Mesothelial cell of epicardium (in vitro differentiated cells): ENCODE measurements around the gene EGFLAM. TPM values are rescaled to one million over a fixed set of nuclear protein-coding genes. Genes with fewer than 3 reads are reported as not detected.
"Not testable (repeated sequence)": the region's sequence is repeated elsewhere in the genome, so short reads cannot be mapped to it uniquely, and the experiment has no call there.

Experiments used
- DNase-seq, 2 experiments: peaks; one replicate each; pipeline ENCODE4 v3.0.0; 2021; ENCODE audit warnings: low spot score in 2 of 2; ENCODE audit not compliant: unreplicated experiment in 2 of 2
- H3K27ac Mint-ChIP-seq: 2 replicates; pipeline ENCODE4 v1.8.0; 2021; ENCODE audit warnings: mixed read lengths
- H3K27me3 Mint-ChIP-seq: 2 replicates; pipeline ENCODE4 v1.8.0; 2021; ENCODE audit warnings: low read depth, mixed read lengths
- H3K36me3 Mint-ChIP-seq: 2 replicates; pipeline ENCODE4 v1.8.0; 2021; ENCODE audit warnings: mixed read lengths
- H3K4me1 Mint-ChIP-seq: 2 replicates; pipeline ENCODE4 v1.8.0; 2021; ENCODE audit warnings: mixed read lengths
- H3K4me3 Mint-ChIP-seq: 2 replicates; pipeline ENCODE4 v1.8.0; 2021; ENCODE audit warnings: mild to moderate bottlenecking, moderate library complexity, mixed read lengths
- H3K9me3 Mint-ChIP-seq: 2 replicates; pipeline ENCODE4 v1.8.0; 2021; ENCODE audit warnings: mixed read lengths
- total RNA-seq: library from RNA; stranded (reverse); gene quantifications from 3 replicates; pipeline ENCODE4 v1.2.1, GENCODE V29; 2021
- TF ChIP-seq, protein P1 (sequence below): fragments of 200-600 bp; sonication (generic); IDR thresholded peaks from one replicate; pipeline ENCODE4 v1.5.0; 2021; ENCODE audit warnings: antibody characterized with exemption; ENCODE audit not compliant: unreplicated experiment

The EGFLAM gene
- total RNA-seq, 1 donor from 2014 or later: 6.8 TPM

DNA sequence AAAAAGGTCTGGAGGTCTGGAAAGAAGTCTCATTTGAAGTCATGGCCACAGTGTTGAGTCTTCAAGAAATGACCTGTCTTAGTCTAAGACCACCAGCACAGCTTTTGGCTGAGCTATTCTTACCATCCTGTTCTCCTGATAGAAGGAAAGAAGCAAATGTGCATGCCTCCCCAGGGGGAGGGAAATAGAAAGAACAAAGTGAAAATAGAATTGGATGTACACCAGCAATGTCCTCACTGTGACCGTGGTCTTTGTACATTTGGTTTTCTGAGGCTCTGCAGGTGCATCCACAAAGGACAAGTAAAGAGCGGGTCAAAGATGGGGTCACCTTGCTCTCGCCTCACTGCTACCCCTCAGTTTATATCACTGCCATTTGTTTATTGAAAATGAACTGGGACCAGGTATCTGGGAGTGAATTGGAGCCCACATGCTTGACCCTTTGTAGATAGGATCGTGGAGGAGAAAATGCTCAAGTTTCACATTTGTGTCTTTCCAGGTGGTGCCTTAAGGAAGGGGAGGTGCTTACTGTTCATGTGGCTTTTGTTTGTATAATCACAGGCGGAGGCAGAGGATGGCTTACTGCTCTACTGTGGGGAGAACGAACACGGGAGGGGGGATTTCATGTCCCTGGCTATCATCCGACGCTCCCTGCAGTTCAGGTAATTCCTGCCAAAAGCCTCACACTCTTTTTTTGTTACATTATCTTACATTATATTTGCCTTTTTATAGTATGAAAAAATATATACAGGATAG lies 150.3 kb downstream of the EGFLAM start:
- Mint-ChIP-seq H3K27ac (no peak overlapping the region), H3K27me3 (peaks cover 34% of the 10 kb centered on the region), H3K36me3 (no peaks in the 10 kb centered on the region), H3K9me3 (no peaks in the 10 kb centered on the region), H3K4me3 (no peak overlapping the region), H3K4me1 (no peaks in the 10 kb centered on the region)
- DNase-seq: no peak
- TF ChIP-seq, protein P1, sequence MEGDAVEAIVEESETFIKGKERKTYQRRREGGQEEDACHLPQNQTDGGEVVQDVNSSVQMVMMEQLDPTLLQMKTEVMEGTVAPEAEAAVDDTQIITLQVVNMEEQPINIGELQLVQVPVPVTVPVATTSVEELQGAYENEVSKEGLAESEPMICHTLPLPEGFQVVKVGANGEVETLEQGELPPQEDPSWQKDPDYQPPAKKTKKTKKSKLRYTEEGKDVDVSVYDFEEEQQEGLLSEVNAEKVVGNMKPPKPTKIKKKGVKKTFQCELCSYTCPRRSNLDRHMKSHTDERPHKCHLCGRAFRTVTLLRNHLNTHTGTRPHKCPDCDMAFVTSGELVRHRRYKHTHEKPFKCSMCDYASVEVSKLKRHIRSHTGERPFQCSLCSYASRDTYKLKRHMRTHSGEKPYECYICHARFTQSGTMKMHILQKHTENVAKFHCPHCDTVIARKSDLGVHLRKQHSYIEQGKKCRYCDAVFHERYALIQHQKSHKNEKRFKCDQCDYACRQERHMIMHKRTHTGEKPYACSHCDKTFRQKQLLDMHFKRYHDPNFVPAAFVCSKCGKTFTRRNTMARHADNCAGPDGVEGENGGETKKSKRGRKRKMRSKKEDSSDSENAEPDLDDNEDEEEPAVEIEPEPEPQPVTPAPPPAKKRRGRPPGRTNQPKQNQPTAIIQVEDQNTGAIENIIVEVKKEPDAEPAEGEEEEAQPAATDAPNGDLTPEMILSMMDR: no peak

DNA sequence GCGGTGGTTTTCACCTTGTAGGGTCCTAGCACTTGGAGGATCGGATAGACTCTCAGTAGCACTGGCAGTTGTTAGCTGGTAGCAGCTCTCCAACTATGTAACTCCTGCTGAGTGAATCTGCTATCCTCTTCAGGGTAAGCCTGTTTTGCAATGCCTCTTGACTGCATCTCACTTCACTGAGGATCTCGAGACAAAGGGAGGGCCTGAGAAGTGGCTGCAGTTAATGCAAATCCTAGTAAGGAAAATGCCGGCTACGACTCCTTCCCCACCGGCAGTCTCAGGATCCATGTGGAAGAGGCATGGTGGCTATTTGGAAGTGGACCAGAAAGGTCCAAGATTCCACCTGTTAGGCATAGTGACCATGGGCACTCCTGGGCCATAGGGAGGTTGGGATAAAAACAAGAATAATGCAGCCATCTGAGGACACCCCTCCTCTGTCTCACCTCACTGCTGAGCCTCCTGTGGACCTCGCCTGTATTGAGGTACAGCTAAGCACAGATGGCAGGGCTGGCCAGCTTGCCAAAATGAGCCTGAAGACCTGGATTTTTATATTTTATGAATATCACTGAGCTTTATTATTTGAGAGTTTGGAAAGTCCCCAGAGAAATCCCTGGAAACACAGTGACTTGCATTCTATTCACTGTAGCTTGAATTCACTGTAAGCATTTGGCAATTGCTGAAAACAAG lies 152.1 kb downstream of the EGFLAM start:
- no peak for DNase-seq
- Mint-ChIP-seq H3K36me3 (no peaks in the 10 kb centered on the region), H3K27me3 (peaks cover 29% of the 10 kb centered on the region), H3K4me3 (no peak overlapping the region), H3K9me3 (no peaks in the 10 kb centered on the region), H3K27ac (no peak overlapping the region), H3K4me1 (no peaks in the 10 kb centered on the region)
- TF ChIP-seq, protein P1: no peak

DNA sequence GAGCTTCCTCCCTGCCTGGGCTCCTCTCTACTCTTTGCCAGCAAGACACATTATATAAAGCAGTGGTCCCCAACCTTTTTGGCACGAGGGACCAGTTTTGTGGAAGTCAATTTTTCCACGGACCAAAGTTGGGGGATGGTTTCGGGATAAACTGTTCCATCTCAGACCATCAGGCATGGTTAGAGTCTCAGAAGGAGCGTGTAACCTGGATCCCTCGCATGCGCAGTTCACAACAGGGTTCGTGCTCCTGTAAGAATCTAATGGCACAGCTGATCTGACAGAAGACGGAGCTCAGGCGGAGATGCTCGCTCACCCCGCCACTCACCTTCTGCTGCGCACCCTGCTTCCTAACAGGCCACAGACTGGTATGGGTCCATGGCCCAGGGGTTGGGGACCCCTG lies 155.3 kb downstream of the EGFLAM start:
- DNase-seq: no peak
- peaks cover 18% of the 10 kb centered on the region for H3K27me3 Mint-ChIP-seq
- H3K27ac Mint-ChIP-seq: no peak overlapping the region
- no peaks in the 10 kb centered on the region for H3K4me1 Mint-ChIP-seq
- TF ChIP-seq, protein P1: no peak
- H3K9me3 Mint-ChIP-seq: no peaks in the 10 kb centered on the region
- no peak overlapping the region for H3K4me3 Mint-ChIP-seq
- H3K36me3 Mint-ChIP-seq: no peaks in the 10 kb centered on the region

DNA sequence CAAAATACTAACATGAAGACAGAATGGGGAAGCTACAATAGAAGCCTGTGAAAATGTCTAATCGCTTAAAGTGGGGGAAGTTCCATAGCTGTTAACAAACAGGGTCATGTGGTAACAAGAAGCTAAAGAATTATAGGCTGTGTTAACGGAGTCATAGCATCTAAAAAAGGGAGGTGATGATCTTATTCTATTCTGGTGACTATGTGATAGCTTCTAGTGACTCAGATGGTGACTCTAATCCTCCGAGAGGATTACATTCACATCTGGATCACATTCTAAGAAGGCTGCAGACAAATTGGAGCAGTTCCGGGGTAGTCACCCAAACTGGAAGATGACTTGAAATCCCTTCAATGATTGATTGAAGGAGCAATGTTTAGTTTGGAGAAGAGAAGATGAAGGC lies 156.0 kb downstream of the EGFLAM start:
- no peak for DNase-seq
- H3K4me1 Mint-ChIP-seq: no peaks in the 10 kb centered on the region
- peaks cover 19% of the 10 kb centered on the region for H3K27me3 Mint-ChIP-seq
- TF ChIP-seq, protein P1: no peak
- no peaks in the 10 kb centered on the region for H3K9me3 Mint-ChIP-seq
- no peak overlapping the region for H3K27ac Mint-ChIP-seq
- no peaks in the 10 kb centered on the region for H3K36me3 Mint-ChIP-seq
- H3K4me3 Mint-ChIP-seq: no peak overlapping the region

DNA sequence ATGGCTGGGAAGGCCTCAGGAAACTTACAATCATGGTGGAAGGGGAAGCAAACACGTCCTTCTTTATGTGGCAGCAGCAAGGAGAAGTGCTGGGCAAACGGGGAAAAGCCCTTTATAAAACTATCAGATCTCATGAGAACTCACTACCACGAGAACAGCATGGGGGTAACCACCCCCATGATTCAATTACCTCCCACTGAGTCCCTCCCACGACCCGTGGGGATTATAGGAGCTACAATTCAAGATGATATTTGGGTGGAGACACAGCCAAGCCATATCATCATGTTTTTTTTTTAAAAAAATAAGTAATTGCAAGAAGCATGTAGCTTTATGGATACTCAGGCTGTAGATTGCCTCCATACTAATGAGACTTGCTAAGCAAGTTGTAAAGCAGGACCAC lies 157.4 kb downstream of the EGFLAM start:
- H3K9me3 Mint-ChIP-seq, H3K4me1 Mint-ChIP-seq, H3K4me3 Mint-ChIP-seq, DNase-seq, H3K27ac Mint-ChIP-seq, H3K36me3 Mint-ChIP-seq: not testable (repeated sequence)
- H3K27me3 Mint-ChIP-seq: peaks cover 13% of the 10 kb centered on the region

DNA sequence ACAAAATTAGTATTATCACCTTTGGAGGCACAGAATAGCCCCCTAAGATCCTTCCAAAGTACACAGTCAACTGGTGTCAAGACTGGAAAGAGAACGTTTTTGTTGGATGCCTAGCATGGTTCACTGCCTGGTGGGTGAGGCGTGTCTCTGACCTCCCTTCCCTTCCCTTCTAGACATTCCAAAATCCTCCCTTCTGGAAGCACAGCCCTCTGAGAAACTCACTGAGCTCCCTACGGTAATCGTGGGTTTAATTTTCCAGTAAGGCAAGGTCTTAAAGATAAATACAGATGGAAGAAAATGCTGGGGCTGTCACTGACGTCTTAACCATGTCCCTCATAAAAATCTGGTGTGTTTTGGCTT lies 159.3 kb downstream of the EGFLAM start:
- H3K4me1 Mint-ChIP-seq: no peaks in the 10 kb centered on the region
- no peaks in the 10 kb centered on the region for H3K36me3 Mint-ChIP-seq
- no peak for DNase-seq
- TF ChIP-seq, protein P1: no peak
- H3K27ac Mint-ChIP-seq: no peak overlapping the region
- no peak overlapping the region for H3K4me3 Mint-ChIP-seq
- peaks cover 12% of the 10 kb centered on the region for H3K27me3 Mint-ChIP-seq
- no peaks in the 10 kb centered on the region for H3K9me3 Mint-ChIP-seq
